WTC11 (cell line): ENCODE data around the gene NLGN1. TPM values are rescaled to one million over a fixed set of nuclear protein-coding genes. Genes with fewer than 3 reads are reported as not detected.

Experiments
- ATAC-seq: fragments of 200-7000 bp; cut with Tn5 transposase; 2 replicates; pipeline ENCODE4 v1.10.0; 2021; ENCODE audit warnings: mild to moderate bottlenecking, moderate library complexity
- CTCF ChIA-PET: fragments of 300-600 bp; sonication (Branson Sonifier 250); formaldehyde crosslinking; loops from one replicate; lab custom pipeline; 2021; ENCODE audit warnings: antibody characterized with exemption; lab: Charles Lee
- POLR2A ChIA-PET: fragments of 350-600 bp; sonication (Branson Sonifier 250); formaldehyde crosslinking; loops from one replicate; lab custom pipeline; 2021; ENCODE audit warnings: antibody characterized with exemption; lab: Charles Lee
- DNase-seq: peaks from one replicate; pipeline ENCODE4 v3.0.0; 2021; ENCODE audit warnings: low spot score
- H3K27ac Mint-ChIP-seq: 2 replicates; pipeline ENCODE4 v1.8.0; 2021; ENCODE audit warnings: mixed read lengths
- H3K27me3 Mint-ChIP-seq: 2 replicates; pipeline ENCODE4 v1.8.0; 2021; ENCODE audit warnings: low read depth, mild to moderate bottlenecking, moderate library complexity, mixed read lengths
- H3K36me3 Mint-ChIP-seq: 2 replicates; pipeline ENCODE4 v1.8.0; 2021; ENCODE audit warnings: mixed read lengths
- H3K4me1 Mint-ChIP-seq: 2 replicates; pipeline ENCODE4 v1.8.0; 2022; ENCODE audit warnings: mixed read lengths
- H3K4me3 Mint-ChIP-seq: 2 replicates; pipeline ENCODE4 v1.8.0; 2021; ENCODE audit warnings: mild to moderate bottlenecking, moderate library complexity, mixed read lengths
- H3K9me3 Mint-ChIP-seq: 2 replicates; pipeline ENCODE4 v1.8.0; 2021; ENCODE audit warnings: mixed read lengths
- CREM ChIP-seq: sonication (generic); formaldehyde crosslinking; IDR thresholded peaks from 2 replicates; pipeline ENCODE4 v1.8.1; 2022; ENCODE audit warnings: mild to moderate bottlenecking, missing genetic modification reagents, moderate library complexity
- EMX1 ChIP-seq: fragments of 250-450 bp; sonication (Bioruptor Pico); IDR thresholded peaks from 2 replicates; pipeline ENCODE4 v1.8.0; 2021; ENCODE audit warnings: mild to moderate bottlenecking
- FOXJ3 ChIP-seq: sonication (generic); formaldehyde crosslinking; IDR thresholded peaks from 2 replicates; pipeline ENCODE4 v1.9.0; 2021; ENCODE audit warnings: missing genetic modification reagents, mild to moderate bottlenecking, borderline replicate concordance
- FOXP1 ChIP-seq: sonication (generic); formaldehyde crosslinking; IDR thresholded peaks from 2 replicates; pipeline ENCODE4 v1.8.0; 2022; ENCODE audit warnings: missing genetic modification reagents, mild to moderate bottlenecking, moderate library complexity, borderline replicate concordance
- HMGA2 ChIP-seq: fragments of 250-450 bp; sonication (Bioruptor Pico); IDR thresholded peaks from 2 replicates; pipeline ENCODE4 v1.4.0; 2021; ENCODE audit warnings: mild to moderate bottlenecking, moderate library complexity
- NFYB ChIP-seq: sonication (generic); formaldehyde crosslinking; conservative IDR thresholded peaks from 2 replicates; pipeline ENCODE4 v1.8.0; 2022; ENCODE audit warnings: low read depth, missing genetic modification reagents
- NR2C2 ChIP-seq: sonication (generic); formaldehyde crosslinking; IDR thresholded peaks from 2 replicates; pipeline ENCODE4 v1.8.0; 2022; ENCODE audit warnings: mild to moderate bottlenecking, missing genetic modification reagents
- SMAD3 ChIP-seq: sonication (generic); formaldehyde crosslinking; IDR thresholded peaks from 2 replicates; pipeline ENCODE4 v1.8.0; 2022; ENCODE audit warnings: missing genetic modification reagents, mild to moderate bottlenecking, borderline replicate concordance
- SMAD4 ChIP-seq: sonication (generic); formaldehyde crosslinking; IDR thresholded peaks from 2 replicates; pipeline ENCODE4 v1.8.0; 2022; ENCODE audit warnings: mild to moderate bottlenecking, missing genetic modification reagents
- SOX15 ChIP-seq: fragments of 250-450 bp; sonication (Bioruptor Pico); IDR thresholded peaks from 2 replicates; pipeline ENCODE4 v1.9.0; 2021; ENCODE audit warnings: mild to moderate bottlenecking
- TP53 ChIP-seq: sonication (generic); formaldehyde crosslinking; IDR thresholded peaks from 2 replicates; pipeline ENCODE4 v1.8.1; 2023; ENCODE audit warnings: mild to moderate bottlenecking, missing genetic modification reagents
- total RNA-seq: library from RNA; stranded (reverse); gene quantifications from 3 replicates; pipeline ENCODE4 v1.2.3, GENCODE V29; 2021
- TF ChIP-seq, protein P1 (sequence below): sonication (generic); formaldehyde crosslinking; IDR thresholded peaks from 2 replicates; pipeline ENCODE4 v1.8.1; 2022; ENCODE audit warnings: low read depth, mild to moderate bottlenecking, moderate library complexity, missing genetic modification reagents, borderline replicate concordance
- TF ChIP-seq, protein P2 (sequence below): sonication (generic); formaldehyde crosslinking; IDR thresholded peaks from 2 replicates; pipeline ENCODE4 v1.8.1; 2023; ENCODE audit warnings: mild to moderate bottlenecking, moderate library complexity, missing genetic modification reagents
- TF ChIP-seq, protein P3 (sequence below): sonication (generic); formaldehyde crosslinking; IDR thresholded peaks from 2 replicates; pipeline ENCODE4 v1.8.1; 2022; ENCODE audit warnings: mild to moderate bottlenecking, missing genetic modification reagents, moderate library complexity, borderline replicate concordance
- TF ChIP-seq, protein P4 (sequence below): sonication (generic); formaldehyde crosslinking; IDR thresholded peaks from 2 replicates; pipeline ENCODE4 v1.8.1; 2023; ENCODE audit warnings: mild to moderate bottlenecking, missing genetic modification reagents
- TF ChIP-seq, protein P5 (sequence below): fragments of 250-450 bp; sonication (Bioruptor Pico); conservative IDR thresholded peaks from 2 replicates; pipeline ENCODE4 v1.9.0; 2021; ENCODE audit warnings: mild to moderate bottlenecking
- TF ChIP-seq, protein P6 (sequence below): sonication (generic); formaldehyde crosslinking; IDR thresholded peaks from 2 replicates; pipeline ENCODE4 v1.8.0; 2022; ENCODE audit warnings: mild to moderate bottlenecking, missing genetic modification reagents
- TF ChIP-seq, protein P7 (sequence below): sonication (generic); formaldehyde crosslinking; IDR thresholded peaks from 2 replicates; pipeline ENCODE4 v1.8.0; 2022; ENCODE audit warnings: mild to moderate bottlenecking, missing genetic modification reagents
- TF ChIP-seq, protein P8 (sequence below): fragments of 250-450 bp; sonication (Bioruptor Pico); IDR thresholded peaks from 2 replicates; pipeline ENCODE4 v1.9.0; 2021; ENCODE audit warnings: mild to moderate bottlenecking
- TF ChIP-seq, protein P9 (sequence below): sonication (generic); formaldehyde crosslinking; IDR thresholded peaks from 2 replicates; pipeline ENCODE4 v1.8.0; 2022; ENCODE audit warnings: mild to moderate bottlenecking, missing genetic modification reagents

The NLGN1 gene
- total RNA-seq, 1 experiment from 2014 or later = 12.4 TPM

DNA sequence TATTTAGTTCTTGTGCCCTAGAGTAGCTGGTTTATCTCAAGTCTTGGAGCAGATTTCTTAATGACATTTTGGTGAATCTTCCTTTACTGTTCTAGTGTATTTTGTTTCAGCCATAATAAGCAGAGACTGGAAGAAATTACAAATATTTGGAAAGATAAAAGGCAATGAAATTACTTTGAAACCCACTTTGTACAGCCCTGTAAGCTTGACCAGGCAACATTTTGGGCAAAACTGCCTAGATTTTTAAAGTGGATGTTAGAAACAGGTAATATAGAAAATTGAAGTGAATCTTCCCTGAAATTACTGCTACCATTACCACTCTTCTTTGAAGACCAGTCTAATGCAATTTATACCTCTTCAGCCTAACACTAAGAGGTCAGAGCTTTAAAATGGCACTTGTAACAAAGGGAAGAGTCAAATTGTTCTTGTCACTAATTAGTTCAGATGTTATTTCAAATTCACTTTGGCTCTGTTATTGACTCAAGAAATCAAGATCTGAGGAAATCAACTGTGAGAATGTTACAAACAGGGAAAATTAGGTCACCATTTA is 589.4 kb downstream of the NLGN1 start (continued):
- no peak for TF ChIP-seq SMAD4
- TF ChIP-seq, all 79 proteins: peak for 0

DNA sequence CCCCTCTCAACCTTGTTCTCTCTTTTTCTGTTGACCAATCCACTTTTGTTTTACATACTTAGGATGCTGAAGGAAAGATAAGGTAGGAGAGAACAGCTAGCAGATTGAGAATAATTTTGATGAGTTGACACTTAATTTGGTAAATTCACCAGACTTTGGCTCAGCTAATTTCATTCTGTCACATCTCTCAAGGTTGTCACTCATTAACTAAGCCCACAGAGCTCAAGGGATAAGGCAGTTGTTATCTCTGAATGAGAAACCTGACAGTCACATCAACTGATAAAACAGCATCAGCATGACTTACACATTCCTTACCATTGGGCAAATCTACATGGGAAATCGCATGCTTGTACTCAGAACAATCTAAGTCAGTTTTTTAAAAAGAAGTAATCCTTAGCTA is 591.4 kb downstream of the NLGN1 start:
- no peak for ATAC-seq
- CTCF ChIA-PET = interaction anchor here (0.7 kb wide), 1 partner anchor 14 kb away, joined by 3 read pairs; no protein-coding TSS in a partner anchor
- Mint-ChIP-seq H3K36me3 (no peaks in the 10 kb centered on the region), H3K27ac (no peak overlapping the region), H3K4me1 (peaks cover 4% of the 10 kb centered on the region), H3K9me3 (no peaks in the 10 kb centered on the region; the same call in 1 of the 2 replicates), H3K4me3 (no peak overlapping the region), H3K27me3 (no peaks in the 10 kb centered on the region)
- TF ChIP-seq, protein P1, sequence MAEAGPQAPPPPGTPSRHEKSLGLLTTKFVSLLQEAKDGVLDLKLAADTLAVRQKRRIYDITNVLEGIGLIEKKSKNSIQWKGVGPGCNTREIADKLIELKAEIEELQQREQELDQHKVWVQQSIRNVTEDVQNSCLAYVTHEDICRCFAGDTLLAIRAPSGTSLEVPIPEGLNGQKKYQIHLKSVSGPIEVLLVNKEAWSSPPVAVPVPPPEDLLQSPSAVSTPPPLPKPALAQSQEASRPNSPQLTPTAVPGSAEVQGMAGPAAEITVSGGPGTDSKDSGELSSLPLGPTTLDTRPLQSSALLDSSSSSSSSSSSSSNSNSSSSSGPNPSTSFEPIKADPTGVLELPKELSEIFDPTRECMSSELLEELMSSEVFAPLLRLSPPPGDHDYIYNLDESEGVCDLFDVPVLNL (CRISPR knock-in tag) = no peak
- TF ChIP-seq NR2C2 (CRISPR knock-in tag) (no peak), NFYB (CRISPR knock-in tag) (no peak)
- no peak for DNase-seq
- POLR2A ChIA-PET = no interaction called here

DNA sequence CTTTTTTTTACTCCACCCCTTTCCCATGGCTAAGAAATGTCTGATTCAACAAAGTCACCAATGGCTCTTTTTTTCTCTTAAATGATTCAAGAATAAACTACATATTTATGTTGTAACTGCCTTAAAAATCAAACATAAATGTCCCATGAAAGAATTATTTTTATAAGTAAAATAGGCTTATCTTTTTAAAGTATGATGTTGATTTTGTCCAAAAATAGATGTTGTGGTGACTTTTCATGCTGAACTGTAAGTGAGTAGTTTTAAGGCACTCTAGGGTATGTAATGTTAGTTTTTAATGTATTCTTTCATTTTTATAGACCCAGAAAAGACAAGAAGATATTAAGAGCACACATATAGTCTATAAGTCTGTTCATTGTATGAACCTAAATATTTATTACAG is 594.9 kb downstream of the NLGN1 start:
- Mint-ChIP-seq H3K9me3 (no peaks in the 10 kb centered on the region), H3K27ac (no peak overlapping the region), H3K4me3 (no peak overlapping the region), H3K36me3 (no peaks in the 10 kb centered on the region), H3K27me3 (no peaks in the 10 kb centered on the region), H3K4me1 (peaks cover 9% of the 10 kb centered on the region)
- no peak for DNase-seq
- ChIA-PET POLR2A (no interaction called here), CTCF (no interaction called here)
- ATAC-seq = no peak
- TF ChIP-seq SOX15 (no peak), CREM (CRISPR knock-in tag) (no peak), HMGA2 (no peak), SMAD3 (CRISPR knock-in tag) (no peak), FOXJ3 (CRISPR knock-in tag) (no peak), EMX1 (no peak), TP53 (CRISPR knock-in tag) (no peak), FOXP1 (CRISPR knock-in tag) (no peak)
- TF ChIP-seq, protein P2, sequence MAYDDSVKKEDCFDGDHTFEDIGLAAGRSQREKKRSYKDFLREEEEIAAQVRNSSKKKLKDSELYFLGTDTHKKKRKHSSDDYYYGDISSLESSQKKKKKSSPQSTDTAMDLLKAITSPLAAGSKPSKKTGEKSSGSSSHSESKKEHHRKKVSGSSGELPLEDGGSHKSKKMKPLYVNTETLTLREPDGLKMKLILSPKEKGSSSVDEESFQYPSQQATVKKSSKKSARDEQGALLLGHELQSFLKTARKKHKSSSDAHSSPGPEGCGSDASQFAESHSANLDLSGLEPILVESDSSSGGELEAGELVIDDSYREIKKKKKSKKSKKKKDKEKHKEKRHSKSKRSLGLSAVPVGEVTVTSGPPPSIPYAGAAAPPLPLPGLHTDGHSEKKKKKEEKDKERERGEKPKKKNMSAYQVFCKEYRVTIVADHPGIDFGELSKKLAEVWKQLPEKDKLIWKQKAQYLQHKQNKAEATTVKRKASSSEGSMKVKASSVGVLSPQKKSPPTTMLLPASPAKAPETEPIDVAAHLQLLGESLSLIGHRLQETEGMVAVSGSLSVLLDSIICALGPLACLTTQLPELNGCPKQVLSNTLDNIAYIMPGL (CRISPR knock-in tag) = no peak
- TF ChIP-seq, protein P3, sequence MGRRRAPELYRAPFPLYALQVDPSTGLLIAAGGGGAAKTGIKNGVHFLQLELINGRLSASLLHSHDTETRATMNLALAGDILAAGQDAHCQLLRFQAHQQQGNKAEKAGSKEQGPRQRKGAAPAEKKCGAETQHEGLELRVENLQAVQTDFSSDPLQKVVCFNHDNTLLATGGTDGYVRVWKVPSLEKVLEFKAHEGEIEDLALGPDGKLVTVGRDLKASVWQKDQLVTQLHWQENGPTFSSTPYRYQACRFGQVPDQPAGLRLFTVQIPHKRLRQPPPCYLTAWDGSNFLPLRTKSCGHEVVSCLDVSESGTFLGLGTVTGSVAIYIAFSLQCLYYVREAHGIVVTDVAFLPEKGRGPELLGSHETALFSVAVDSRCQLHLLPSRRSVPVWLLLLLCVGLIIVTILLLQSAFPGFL (CRISPR knock-in tag) = no peak
- TF ChIP-seq, protein P4, sequence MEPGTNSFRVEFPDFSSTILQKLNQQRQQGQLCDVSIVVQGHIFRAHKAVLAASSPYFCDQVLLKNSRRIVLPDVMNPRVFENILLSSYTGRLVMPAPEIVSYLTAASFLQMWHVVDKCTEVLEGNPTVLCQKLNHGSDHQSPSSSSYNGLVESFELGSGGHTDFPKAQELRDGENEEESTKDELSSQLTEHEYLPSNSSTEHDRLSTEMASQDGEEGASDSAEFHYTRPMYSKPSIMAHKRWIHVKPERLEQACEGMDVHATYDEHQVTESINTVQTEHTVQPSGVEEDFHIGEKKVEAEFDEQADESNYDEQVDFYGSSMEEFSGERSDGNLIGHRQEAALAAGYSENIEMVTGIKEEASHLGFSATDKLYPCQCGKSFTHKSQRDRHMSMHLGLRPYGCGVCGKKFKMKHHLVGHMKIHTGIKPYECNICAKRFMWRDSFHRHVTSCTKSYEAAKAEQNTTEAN (CRISPR knock-in tag) = no peak
- TF ChIP-seq, protein P5, sequence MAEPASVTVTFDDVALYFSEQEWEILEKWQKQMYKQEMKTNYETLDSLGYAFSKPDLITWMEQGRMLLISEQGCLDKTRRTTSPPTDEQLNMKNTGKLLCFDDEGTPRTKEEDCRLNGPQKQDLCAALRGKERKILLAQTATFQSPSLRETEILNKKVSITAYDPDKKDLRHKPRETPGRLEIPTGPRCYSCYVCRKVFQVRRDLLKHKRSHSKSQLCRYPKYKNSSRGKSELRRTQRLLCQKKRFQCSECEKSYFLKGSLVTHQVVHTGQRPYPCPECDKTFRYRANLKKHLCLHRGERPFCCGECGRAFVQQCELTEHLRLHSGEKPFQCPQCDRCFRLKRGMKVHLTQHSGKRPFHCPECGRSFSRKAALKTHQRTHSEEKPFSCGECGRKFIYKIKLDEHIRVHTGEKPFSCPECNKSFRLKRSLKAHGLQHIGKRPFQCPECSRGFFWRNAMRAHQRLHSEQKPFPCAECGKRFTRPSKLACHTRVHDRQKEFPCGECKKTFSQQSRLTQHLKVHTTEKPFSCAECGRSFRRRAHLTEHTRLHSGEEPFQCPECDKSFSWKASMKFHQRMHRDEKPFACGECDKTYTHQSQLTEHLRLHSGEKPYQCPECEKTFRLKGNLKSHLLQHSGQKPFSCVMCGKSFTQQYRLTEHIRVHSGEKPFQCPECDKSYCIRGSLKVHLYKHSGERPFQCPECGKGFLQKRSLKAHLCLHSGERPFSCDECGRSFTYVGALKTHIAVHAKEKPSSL (CRISPR knock-in tag) = no peak
- TF ChIP-seq, protein P6, sequence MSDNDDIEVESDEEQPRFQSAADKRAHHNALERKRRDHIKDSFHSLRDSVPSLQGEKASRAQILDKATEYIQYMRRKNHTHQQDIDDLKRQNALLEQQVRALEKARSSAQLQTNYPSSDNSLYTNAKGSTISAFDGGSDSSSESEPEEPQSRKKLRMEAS (CRISPR knock-in tag) = no peak
- TF ChIP-seq, protein P7, sequence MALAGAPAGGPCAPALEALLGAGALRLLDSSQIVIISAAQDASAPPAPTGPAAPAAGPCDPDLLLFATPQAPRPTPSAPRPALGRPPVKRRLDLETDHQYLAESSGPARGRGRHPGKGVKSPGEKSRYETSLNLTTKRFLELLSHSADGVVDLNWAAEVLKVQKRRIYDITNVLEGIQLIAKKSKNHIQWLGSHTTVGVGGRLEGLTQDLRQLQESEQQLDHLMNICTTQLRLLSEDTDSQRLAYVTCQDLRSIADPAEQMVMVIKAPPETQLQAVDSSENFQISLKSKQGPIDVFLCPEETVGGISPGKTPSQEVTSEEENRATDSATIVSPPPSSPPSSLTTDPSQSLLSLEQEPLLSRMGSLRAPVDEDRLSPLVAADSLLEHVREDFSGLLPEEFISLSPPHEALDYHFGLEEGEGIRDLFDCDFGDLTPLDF (CRISPR knock-in tag) = no peak
- TF ChIP-seq, protein P8, sequence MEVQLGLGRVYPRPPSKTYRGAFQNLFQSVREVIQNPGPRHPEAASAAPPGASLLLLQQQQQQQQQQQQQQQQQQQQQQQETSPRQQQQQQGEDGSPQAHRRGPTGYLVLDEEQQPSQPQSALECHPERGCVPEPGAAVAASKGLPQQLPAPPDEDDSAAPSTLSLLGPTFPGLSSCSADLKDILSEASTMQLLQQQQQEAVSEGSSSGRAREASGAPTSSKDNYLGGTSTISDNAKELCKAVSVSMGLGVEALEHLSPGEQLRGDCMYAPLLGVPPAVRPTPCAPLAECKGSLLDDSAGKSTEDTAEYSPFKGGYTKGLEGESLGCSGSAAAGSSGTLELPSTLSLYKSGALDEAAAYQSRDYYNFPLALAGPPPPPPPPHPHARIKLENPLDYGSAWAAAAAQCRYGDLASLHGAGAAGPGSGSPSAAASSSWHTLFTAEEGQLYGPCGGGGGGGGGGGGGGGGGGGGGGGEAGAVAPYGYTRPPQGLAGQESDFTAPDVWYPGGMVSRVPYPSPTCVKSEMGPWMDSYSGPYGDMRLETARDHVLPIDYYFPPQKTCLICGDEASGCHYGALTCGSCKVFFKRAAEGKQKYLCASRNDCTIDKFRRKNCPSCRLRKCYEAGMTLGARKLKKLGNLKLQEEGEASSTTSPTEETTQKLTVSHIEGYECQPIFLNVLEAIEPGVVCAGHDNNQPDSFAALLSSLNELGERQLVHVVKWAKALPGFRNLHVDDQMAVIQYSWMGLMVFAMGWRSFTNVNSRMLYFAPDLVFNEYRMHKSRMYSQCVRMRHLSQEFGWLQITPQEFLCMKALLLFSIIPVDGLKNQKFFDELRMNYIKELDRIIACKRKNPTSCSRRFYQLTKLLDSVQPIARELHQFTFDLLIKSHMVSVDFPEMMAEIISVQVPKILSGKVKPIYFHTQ (CRISPR knock-in tag) = no peak
- TF ChIP-seq, protein P9, sequence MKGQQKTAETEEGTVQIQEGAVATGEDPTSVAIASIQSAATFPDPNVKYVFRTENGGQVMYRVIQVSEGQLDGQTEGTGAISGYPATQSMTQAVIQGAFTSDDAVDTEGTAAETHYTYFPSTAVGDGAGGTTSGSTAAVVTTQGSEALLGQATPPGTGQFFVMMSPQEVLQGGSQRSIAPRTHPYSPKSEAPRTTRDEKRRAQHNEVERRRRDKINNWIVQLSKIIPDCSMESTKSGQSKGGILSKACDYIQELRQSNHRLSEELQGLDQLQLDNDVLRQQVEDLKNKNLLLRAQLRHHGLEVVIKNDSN (CRISPR knock-in tag) = no peak
